K562 (cell line): ENCODE results near the gene HSD11B1L. TPM values are rescaled to one million over a fixed set of nuclear protein-coding genes. Genes with fewer than 3 reads are reported as not detected.

Source experiments
- BCOR ChIP-seq: fragments of 450-650 bp; IDR thresholded peaks from 2 replicates; pipeline ENCODE4 v1.6.1; 2016
- CC2D1A ChIP-seq: fragments of 450-650 bp; IDR thresholded peaks from 2 replicates; pipeline ENCODE4 v1.6.1; 2017; ENCODE audit warnings: mild to moderate bottlenecking
- DPF2 ChIP-seq: fragments of 450-650 bp; IDR thresholded peaks from 2 replicates; pipeline ENCODE4 v1.6.1; 2016
- ERF ChIP-seq: fragments of 450-650 bp; formaldehyde crosslinking; IDR thresholded peaks from 2 replicates; pipeline ENCODE4 v1.4.0; 2020; ENCODE audit warnings: mild to moderate bottlenecking, mixed read lengths
- FOXO4 ChIP-seq: fragments of 450-650 bp; formaldehyde crosslinking; IDR thresholded peaks from 2 replicates; pipeline ENCODE4 v1.4.0; 2020; ENCODE audit warnings: mild to moderate bottlenecking, moderate library complexity
- HDAC8 ChIP-seq: fragments of 450-650 bp; IDR thresholded peaks from 2 replicates; pipeline ENCODE4 v1.6.1; 2016; ENCODE audit warnings: mild to moderate bottlenecking, missing genetic modification characterization, moderate library complexity, missing compliant biosample characterization
- HLTF ChIP-seq: fragments of 450-650 bp; IDR thresholded peaks from 2 replicates; pipeline ENCODE4 v1.6.1; 2016
- MAFG ChIP-seq: fragments of 450-650 bp; conservative IDR thresholded peaks from 2 replicates; pipeline ENCODE4 v1.6.1; 2016; ENCODE audit warnings: missing genetic modification characterization, missing compliant biosample characterization
- MEIS2 ChIP-seq: fragments of 450-650 bp; IDR thresholded peaks from 2 replicates; pipeline ENCODE4 v1.6.1; 2014; ENCODE audit warnings: mild to moderate bottlenecking; ENCODE audit not compliant: partially characterized antibody
- MTA2 ChIP-seq: fragments of 450-650 bp; IDR thresholded peaks from 2 replicates; pipeline ENCODE4 v1.6.1; 2016; ENCODE audit warnings: low read depth
- MTF1 ChIP-seq: fragments of 250-450 bp; sonication (Bioruptor Pico); IDR thresholded peaks from 2 replicates; pipeline ENCODE4 v1.9.0; 2021; ENCODE audit warnings: moderate library complexity, mild to moderate bottlenecking, inconsistent platforms, borderline replicate concordance
- NFIC ChIP-seq: fragments of 450-650 bp; IDR thresholded peaks from 2 replicates; pipeline ENCODE4 v1.6.1; 2017; ENCODE audit warnings: mild to moderate bottlenecking, inconsistent platforms
- POLR3G ChIP-seq: IDR thresholded peaks from 2 replicates; pipeline ENCODE4 v1.6.1; 2011; ENCODE audit not compliant: insufficient read length, insufficient replicate concordance; ENCODE audit errors: extremely low read depth
- RAD51 ChIP-seq: fragments of 450-650 bp; IDR thresholded peaks from 2 replicates; pipeline ENCODE4 v1.7.1; 2016; ENCODE audit warnings: low read depth, mild to moderate bottlenecking, borderline replicate concordance
- SRSF1 ChIP-seq: fragments of 200-400 bp; formaldehyde crosslinking; IDR thresholded peaks from 2 replicates; pipeline ENCODE4 v1.6.1; 2017; ENCODE audit warnings: mild to moderate bottlenecking, low read depth, low read length, moderate library complexity
- TBP ChIP-seq: optimal IDR thresholded peaks from 2 replicates; pipeline ENCODE3; 2011; ENCODE audit warnings: low read depth, low read length, improper control_type of control experiment
- TRIM28 ChIP-seq: fragments of 450-650 bp; IDR thresholded peaks from 2 replicates; pipeline ENCODE4 v1.6.1; 2017
- XRCC3 ChIP-seq: fragments of 450-650 bp; IDR thresholded peaks from 2 replicates; pipeline ENCODE4 v1.6.1; 2017; ENCODE audit warnings: mild to moderate bottlenecking, moderate library complexity
- ZBED1 ChIP-seq: IDR thresholded peaks from 2 replicates; pipeline ENCODE4 v1.6.1; 2014
- ZFP36 ChIP-seq: fragments of 150-350 bp; IDR thresholded peaks from 2 replicates; pipeline ENCODE4 v1.6.1; 2018; ENCODE audit warnings: low read length, low read depth; ENCODE audit not compliant: partially characterized antibody
- ZNF143 ChIP-seq: sonication (generic); formaldehyde crosslinking; IDR thresholded peaks from 2 replicates; pipeline ENCODE4 v1.9.0; 2022; ENCODE audit warnings: mild to moderate bottlenecking, missing genetic modification reagents
- ZNF175 ChIP-seq: fragments of 200-800 bp; sonication (Bioruptor generic); IDR thresholded peaks from 2 replicates; pipeline ENCODE4 v1.6.1; 2016; ENCODE audit warnings: low read depth, mild to moderate bottlenecking, missing genetic modification characterization, missing compliant biosample characterization
- ZNF586 ChIP-seq: fragments of 450-650 bp; formaldehyde crosslinking; conservative IDR thresholded peaks from 2 replicates; pipeline ENCODE4 v1.4.0; 2020; ENCODE audit warnings: mild to moderate bottlenecking, moderate library complexity
- ZNF766 ChIP-seq: fragments of 200-800 bp; sonication (Bioruptor generic); conservative IDR thresholded peaks from 2 replicates; pipeline ENCODE4 v1.6.1; 2016; ENCODE audit warnings: missing genetic modification characterization, missing compliant biosample characterization
- ZNF830 ChIP-seq: fragments of 250-450 bp; sonication (Bioruptor Pico); IDR thresholded peaks from 2 replicates; pipeline ENCODE4 v1.5.0; 2021; ENCODE audit warnings: mild to moderate bottlenecking
- polyA plus RNA-seq, 8 experiments: library from polyadenylated mRNA; depleted of rRNA in 4 of 8; stranded (reverse) in 5 of 8; unstranded in 3 of 8; fragments of >200 nt; fragmentation: Nextera tagmentation in 2 of 8; fragmentation: Illumina TruSeq in 1 of 8; extraction: Ambion mirVana in 2 of 8; extraction: Trizol in 1 of 8; gene quantifications; 2 replicates each; pipeline versions ENCODE4 v1.2.1 to v1.2.3, GENCODE V29; 2011 to 2014; ENCODE audit warnings: inconsistent platforms in 1 of 8, missing spikeins in 1 of 8
- total RNA-seq, 7 experiments: library from RNA; depleted of rRNA in 6 of 7; stranded (reverse); fragments of >200 nt in 6 of 7; fragmentation: Illumina TruSeq in 2 of 7; extraction: Trizol in 2 of 7; gene quantifications; 2 replicates each; pipeline versions ENCODE4 v1.2.1 to v1.2.3, GENCODE V29; 2011 to 2021; ENCODE audit warnings: low replicate concordance in 1 of 7
- TF ChIP-seq, protein P1 (sequence below), 2 experiments: fragments of 450-650 bp; IDR thresholded peaks; 2 replicates each; pipeline ENCODE4 v1.6.1; 2016
- TF ChIP-seq, protein P2 (sequence below), 2 experiments: fragments of 200-800 bp in 1 of 2; sonication (Bioruptor generic) in 1 of 2; sonication (generic) in 1 of 2; formaldehyde crosslinking in 1 of 2; IDR thresholded peaks in 1 of 2; conservative IDR thresholded peaks in 1 of 2; 2 replicates each; pipeline versions ENCODE4 v1.5.0 to v1.6.1; 2016 to 2020; ENCODE audit warnings: missing compliant biosample characterization in 1 of 2, missing genetic modification characterization in 1 of 2, missing genetic modification reagents in 1 of 2

Gene HSD11B1L
- total and polyA plus RNA-seq, 9 of the 15 experiments (the other 6 are each of a cell fraction or from before 2014, with no cell fraction given): 0.31 to 7.7 (median 2.3) TPM

DNA sequence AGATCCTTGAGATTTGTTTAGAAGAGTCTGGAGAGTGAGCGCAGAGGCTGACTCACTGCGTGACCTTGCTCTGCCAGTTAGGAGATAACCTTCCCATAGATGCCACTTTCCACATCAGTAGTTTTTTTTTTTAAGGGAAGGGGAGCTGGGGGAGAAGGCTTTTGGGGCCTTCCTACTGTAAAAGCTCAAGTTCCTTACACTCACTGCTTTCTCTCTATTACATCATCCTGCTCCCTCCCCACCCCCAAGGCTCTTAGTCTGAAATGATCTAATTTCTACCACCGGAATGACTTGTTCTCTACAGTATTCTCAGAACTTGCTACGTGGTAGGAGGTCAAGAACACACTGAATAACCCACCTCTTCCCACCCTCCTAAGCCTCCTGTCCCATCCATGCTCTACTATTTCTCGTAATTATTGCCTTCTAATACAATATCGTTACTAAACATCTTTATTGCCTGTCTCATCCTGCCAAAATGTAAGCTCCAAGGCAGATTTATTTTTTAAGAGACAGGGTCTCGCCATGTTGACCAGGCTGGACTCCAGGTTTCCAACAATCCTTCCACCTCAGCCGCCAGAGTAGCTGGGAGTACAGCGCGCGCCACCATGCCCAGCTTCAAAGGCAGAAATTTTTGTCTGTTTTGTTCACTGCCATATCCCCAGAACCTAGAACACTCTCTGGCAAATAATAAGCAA lies 37.9 kb downstream of the HSD11B1L start (continued):
- TF ChIP-seq, protein P1, sequence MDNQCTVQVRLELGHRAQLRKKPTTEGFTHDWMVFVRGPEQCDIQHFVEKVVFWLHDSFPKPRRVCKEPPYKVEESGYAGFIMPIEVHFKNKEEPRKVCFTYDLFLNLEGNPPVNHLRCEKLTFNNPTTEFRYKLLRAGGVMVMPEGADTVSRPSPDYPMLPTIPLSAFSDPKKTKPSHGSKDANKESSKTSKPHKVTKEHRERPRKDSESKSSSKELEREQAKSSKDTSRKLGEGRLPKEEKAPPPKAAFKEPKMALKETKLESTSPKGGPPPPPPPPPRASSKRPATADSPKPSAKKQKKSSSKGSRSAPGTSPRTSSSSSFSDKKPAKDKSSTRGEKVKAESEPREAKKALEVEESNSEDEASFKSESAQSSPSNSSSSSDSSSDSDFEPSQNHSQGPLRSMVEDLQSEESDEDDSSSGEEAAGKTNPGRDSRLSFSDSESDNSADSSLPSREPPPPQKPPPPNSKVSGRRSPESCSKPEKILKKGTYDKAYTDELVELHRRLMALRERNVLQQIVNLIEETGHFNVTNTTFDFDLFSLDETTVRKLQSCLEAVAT (IDR thresholded peaks at IDR 0.05): peak; percentile 89 to 92
- TF ChIP-seq RAD51: 0 out of 2 replicates have a peak, but pooled peaks have one; percentile 6
- TF ChIP-seq MTA2: no peak
- TF ChIP-seq TRIM28: no peak
- no peak for TF ChIP-seq POLR3G
- no peak for TF ChIP-seq FOXO4 (CRISPR knock-in tag)
- TF ChIP-seq MEIS2: no peak
- TF ChIP-seq XRCC3: no peak
- TF ChIP-seq ZNF143: no peak
- TF ChIP-seq ZNF586 (CRISPR knock-in tag): 0 out of 2 replicates have a peak, but pooled peaks have one; percentile 53
- no peak for TF ChIP-seq BCOR
- TF ChIP-seq NFIC: peak; percentile 45; the same call in 1 of the 2 replicates
- no peak for TF ChIP-seq CC2D1A
- peak; percentile 80; the same call in 1 of the 2 replicates for TF ChIP-seq DPF2
- TF ChIP-seq ZFP36: no peak
- no peak for TF ChIP-seq ZNF766
- TF ChIP-seq ERF (CRISPR knock-in tag): no peak
- peak; percentile 80 for TF ChIP-seq TBP
- peak; percentile 63; the same call in 1 of the 2 replicates for TF ChIP-seq HLTF
- TF ChIP-seq ZNF830: no peak
- no peak for TF ChIP-seq HDAC8 (tag)
- peak; percentile 36; the same call in 1 of the 2 replicates for TF ChIP-seq MAFG (tag)
- TF ChIP-seq, protein P2, sequence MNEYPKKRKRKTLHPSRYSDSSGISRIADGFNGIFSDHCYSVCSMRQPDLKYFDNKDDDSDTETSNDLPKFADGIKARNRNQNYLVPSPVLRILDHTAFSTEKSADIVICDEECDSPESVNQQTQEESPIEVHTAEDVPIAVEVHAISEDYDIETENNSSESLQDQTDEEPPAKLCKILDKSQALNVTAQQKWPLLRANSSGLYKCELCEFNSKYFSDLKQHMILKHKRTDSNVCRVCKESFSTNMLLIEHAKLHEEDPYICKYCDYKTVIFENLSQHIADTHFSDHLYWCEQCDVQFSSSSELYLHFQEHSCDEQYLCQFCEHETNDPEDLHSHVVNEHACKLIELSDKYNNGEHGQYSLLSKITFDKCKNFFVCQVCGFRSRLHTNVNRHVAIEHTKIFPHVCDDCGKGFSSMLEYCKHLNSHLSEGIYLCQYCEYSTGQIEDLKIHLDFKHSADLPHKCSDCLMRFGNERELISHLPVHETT (CRISPR knock-in tag; conservative IDR thresholded peaks at IDR 0.05 in 1 of 2, IDR thresholded peaks at IDR 0.05 in 1 of 2): no peak
- no peak for TF ChIP-seq ZNF175 (CRISPR knock-in tag)
- TF ChIP-seq MTF1 (CRISPR knock-in tag): no peak
- TF ChIP-seq ZBED1: no peak
- TF ChIP-seq SRSF1: no peak
